ENCODE results near the gene TICAM2.

Gene TICAM2

DNA sequence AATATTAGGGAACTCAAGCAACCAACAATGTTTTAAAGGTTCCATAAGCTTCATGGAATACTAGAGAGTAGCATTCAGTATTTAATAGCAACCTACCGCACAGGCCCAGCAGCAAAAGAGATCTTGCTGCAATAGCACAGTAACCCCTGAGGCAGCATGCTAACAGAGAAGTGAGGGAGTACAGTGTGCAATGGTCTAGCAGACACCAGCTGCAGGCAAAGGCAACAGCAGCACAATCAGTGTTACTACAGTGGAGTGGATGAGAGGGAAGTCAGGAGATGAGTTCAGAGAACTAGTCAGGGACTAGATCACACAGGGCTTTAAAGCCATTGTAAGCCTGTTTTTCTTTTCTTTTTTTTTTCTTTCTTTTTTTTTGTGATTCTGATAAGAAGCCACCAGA lies 2.8 kb downstream of the TICAM2 start:
- H3K27ac ChIP-seq (ENCODE audit: low read length) = no peak overlapping the region
- H3F3A ChIP-seq (ENCODE audit: insufficient read depth, low read length) = no peaks in the 10 kb centered on the region; the same call in 1 of the 2 replicates
- no peaks in the 10 kb centered on the region for H3K9me2 ChIP-seq (replicated peaks; ENCODE audit: insufficient read depth, low read length)
- no peak overlapping the region for H3K4me2 ChIP-seq (ENCODE audit: low read depth, low read length)
- H4K20me1 ChIP-seq (ENCODE audit: insufficient read depth, low read length) = no peaks in the 10 kb centered on the region
- no peaks in the 10 kb centered on the region for H3K9me3 ChIP-seq (replicated peaks; ENCODE audit: insufficient read depth, low read length)
- no peaks in the 10 kb centered on the region for H3K79me2 ChIP-seq (ENCODE audit: low read length)
- TF ChIP-seq EZH2phosphoT487 (IDR thresholded peaks at IDR 0.05; ENCODE audit: low read length) (no peak), CTCF (IDR thresholded peaks at IDR 0.05; ENCODE audit: low read length) (no peak), EZH2 (optimal IDR thresholded peaks at IDR 0.05; ENCODE audit: low read depth, low read length) (no peak)
- no peak overlapping the region for H3K4me3 ChIP-seq (ENCODE audit: low read length)
- H3K4me1 ChIP-seq (ENCODE audit: low read length) = no peaks in the 10 kb centered on the region
- no peaks in the 10 kb centered on the region for H3K36me3 ChIP-seq (replicated peaks; ENCODE audit: insufficient read depth, low read length)
- H3K27me3 ChIP-seq (replicated peaks; ENCODE audit: insufficient read depth, low read length) = no peaks in the 10 kb centered on the region
- H3K9ac ChIP-seq (ENCODE audit: low read length) = no peak overlapping the region
- no peak overlapping the region for H2AFZ ChIP-seq (ENCODE audit: low read length)
- DNase-seq = peak; percentile 10

DNA sequence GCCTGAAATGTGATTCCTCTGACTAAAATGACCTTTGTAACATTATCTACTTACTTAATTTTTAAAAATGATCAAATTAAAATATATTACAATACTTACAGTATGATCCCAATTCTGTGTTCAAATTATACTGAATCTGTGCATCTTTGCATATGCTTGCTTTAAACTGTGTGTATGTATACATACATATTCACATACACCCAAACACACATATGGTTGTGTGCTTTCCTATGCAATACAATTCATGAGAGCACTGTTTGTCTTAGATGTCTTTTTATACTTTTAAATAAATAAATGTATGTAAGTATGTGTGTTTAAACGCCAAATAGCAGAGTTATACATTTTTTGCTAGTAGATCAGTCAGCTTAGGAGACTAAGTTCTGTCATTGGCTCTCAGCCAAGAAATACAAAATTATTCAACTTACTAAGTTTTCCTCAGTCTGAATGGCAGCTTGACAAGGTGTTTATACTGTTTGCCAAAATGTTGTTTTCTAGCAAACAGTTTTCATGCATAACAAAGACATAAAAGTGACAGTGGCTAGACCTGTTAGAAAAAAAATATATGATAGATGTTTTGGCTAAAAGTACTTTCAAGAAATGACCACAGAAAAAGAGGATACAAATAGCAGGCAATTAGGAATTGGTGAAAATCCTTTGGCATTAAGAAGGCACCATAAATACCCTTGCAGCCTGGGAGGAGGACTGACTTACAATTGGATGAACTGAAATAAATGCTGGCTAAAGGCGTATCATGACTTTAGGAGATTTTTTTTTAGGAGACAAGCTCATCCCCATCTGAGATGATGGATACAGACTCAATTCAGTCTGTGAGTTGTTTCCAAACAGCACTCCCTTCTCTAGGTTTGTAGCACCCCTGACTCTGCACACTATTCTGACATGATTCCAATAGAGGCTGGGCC lies 7.9 kb downstream of the TICAM2 start:
- no peak for TF ChIP-seq EZH2phosphoT487 (IDR thresholded peaks at IDR 0.05; ENCODE audit: low read length)

DNA sequence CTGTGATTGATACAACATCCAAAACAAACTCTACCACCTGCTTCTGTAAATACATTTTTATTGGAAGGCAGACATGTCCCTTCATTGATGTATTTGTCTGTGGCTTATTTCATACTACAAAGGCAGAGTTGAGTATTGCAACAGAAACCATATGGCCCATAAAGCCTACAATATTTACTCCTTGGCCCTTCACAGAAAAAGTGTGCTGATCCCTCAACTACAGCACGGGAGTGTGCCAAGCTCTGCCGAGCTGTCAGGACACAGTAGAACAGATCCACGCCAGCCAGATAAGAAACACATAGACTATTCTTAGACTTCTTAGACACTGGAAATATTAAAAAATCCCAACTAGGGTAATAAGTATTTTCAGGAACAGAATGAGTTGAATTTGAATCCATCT lies 13.2 kb downstream of the TICAM2 start:
- DNase-seq = no peak
- Histone ChIP-seq H3K79me2 (ENCODE audit: low read length) (no peaks in the 10 kb centered on the region), H3K27me3 (replicated peaks; ENCODE audit: insufficient read depth, low read length) (no peaks in the 10 kb centered on the region), H3K9ac (ENCODE audit: low read length) (no peak overlapping the region), H3K4me2 (ENCODE audit: low read depth, low read length) (no peak overlapping the region), H3K27ac (ENCODE audit: low read length) (no peak overlapping the region), H3F3A (ENCODE audit: insufficient read depth, low read length) (no peaks in the 10 kb centered on the region), H2AFZ (ENCODE audit: low read length) (no peak overlapping the region), H3K9me3 (replicated peaks; ENCODE audit: insufficient read depth, low read length) (no peaks in the 10 kb centered on the region), H3K36me3 (replicated peaks; ENCODE audit: insufficient read depth, low read length) (no peaks in the 10 kb centered on the region), H3K4me3 (ENCODE audit: low read length) (no peak overlapping the region), H3K9me2 (replicated peaks; ENCODE audit: insufficient read depth, low read length) (no peaks in the 10 kb centered on the region), H3K4me1 (ENCODE audit: low read length) (0 out of 2 replicates have a peak, but pooled peaks cover 6% of the 10 kb centered on the region), H4K20me1 (ENCODE audit: insufficient read depth, low read length) (no peaks in the 10 kb centered on the region)
- TF ChIP-seq CTCF (IDR thresholded peaks at IDR 0.05; ENCODE audit: low read length) (no peak), EZH2phosphoT487 (IDR thresholded peaks at IDR 0.05; ENCODE audit: low read length) (no peak), EZH2 (optimal IDR thresholded peaks at IDR 0.05; ENCODE audit: low read depth, low read length) (no peak)

More for the DNA sequence above, 7.9 kb downstream of the TICAM2 start:
- no peaks in the 10 kb centered on the region for H3K36me3 ChIP-seq (replicated peaks; ENCODE audit: insufficient read depth, low read length)
- no peaks in the 10 kb centered on the region for H4K20me1 ChIP-seq (ENCODE audit: insufficient read depth, low read length)
- H3F3A ChIP-seq (ENCODE audit: insufficient read depth, low read length) = no peaks in the 10 kb centered on the region
- H3K9me3 ChIP-seq (replicated peaks; ENCODE audit: insufficient read depth, low read length) = no peaks in the 10 kb centered on the region
- no peak overlapping the region for H2AFZ ChIP-seq (ENCODE audit: low read length)
- H3K4me1 ChIP-seq (ENCODE audit: low read length) = no peaks in the 10 kb centered on the region
- H3K4me2 ChIP-seq (ENCODE audit: low read depth, low read length) = no peak overlapping the region
- H3K79me2 ChIP-seq (ENCODE audit: low read length) = no peaks in the 10 kb centered on the region
- no peak overlapping the region for H3K27ac ChIP-seq (ENCODE audit: low read length)
- H3K9me2 ChIP-seq (replicated peaks; ENCODE audit: insufficient read depth, low read length) = no peaks in the 10 kb centered on the region
- DNase-seq = no peak
- no peaks in the 10 kb centered on the region for H3K27me3 ChIP-seq (replicated peaks; ENCODE audit: insufficient read depth, low read length)
- no peak overlapping the region for H3K4me3 ChIP-seq (ENCODE audit: low read length)
- H3K9ac ChIP-seq (ENCODE audit: low read length) = no peak overlapping the region

GRCh38 chr5:115588640-115589039 lies 13.6 kb downstream of the TICAM2 start:
- no peaks in the 10 kb centered on the region for H3F3A ChIP-seq (ENCODE audit: insufficient read depth, low read length)
- TF ChIP-seq EZH2phosphoT487 (IDR thresholded peaks at IDR 0.05; ENCODE audit: low read length) (no peak), CTCF (IDR thresholded peaks at IDR 0.05; ENCODE audit: low read length) (no peak), EZH2 (optimal IDR thresholded peaks at IDR 0.05; ENCODE audit: low read depth, low read length) (no peak)
- no peak overlapping the region for H3K4me2 ChIP-seq (ENCODE audit: low read depth, low read length)
- H3K9ac ChIP-seq (ENCODE audit: low read length) = no peak overlapping the region
- no peaks in the 10 kb centered on the region for H3K27me3 ChIP-seq (replicated peaks; ENCODE audit: insufficient read depth, low read length)
- H3K4me3 ChIP-seq (ENCODE audit: low read length) = no peak overlapping the region
- H3K9me2 ChIP-seq (replicated peaks; ENCODE audit: insufficient read depth, low read length) = no peaks in the 10 kb centered on the region
- no peak overlapping the region for H2AFZ ChIP-seq (ENCODE audit: low read length)
- no peaks in the 10 kb centered on the region for H4K20me1 ChIP-seq (ENCODE audit: insufficient read depth, low read length)
- no peaks in the 10 kb centered on the region for H3K9me3 ChIP-seq (replicated peaks; ENCODE audit: insufficient read depth, low read length)
- H3K27ac ChIP-seq (ENCODE audit: low read length) = no peak overlapping the region
- H3K79me2 ChIP-seq (ENCODE audit: low read length) = no peaks in the 10 kb centered on the region
- 0 out of 2 replicates have a peak, but pooled peaks cover 6% of the 10 kb centered on the region for H3K4me1 ChIP-seq (ENCODE audit: low read length)
- no peak for DNase-seq
- H3K36me3 ChIP-seq (replicated peaks; ENCODE audit: insufficient read depth, low read length) = no peaks in the 10 kb centered on the region

All from MM.1S (cell line).